GM12865 (cell line): ENCODE results near the gene CCDC34.

ENCODE experiments used
- DNase-seq: peaks from one replicate; pipeline ENCODE4 v3.0.0; 2010; ENCODE audit warnings: low read depth
- H3K4me3 ChIP-seq: 2 replicates; pipeline ENCODE4 v1.5.1; 2011; ENCODE audit warnings: mild to moderate bottlenecking, low read depth, low read length, control low read depth
- CTCF ChIP-seq: IDR thresholded peaks from 2 replicates; pipeline ENCODE4 v1.5.1; 2011; ENCODE audit warnings: low read length, control low read depth, low read depth, inconsistent platforms; ENCODE audit not compliant: insufficient read depth; ENCODE audit errors: missing control alignments

CCDC34 gene

GRCh38 chr11:27408246-27408800 lies 45.3 kb upstream of the CCDC34 start:
- H3K4me3 ChIP-seq: no peak overlapping the region
- no peak for DNase-seq
- TF ChIP-seq CTCF: no peak

- no peak overlapping the region for H3K4me3 ChIP-seq
- TF ChIP-seq CTCF: no peak
- no peak for DNase-seq
Measured at GRCh38 chr11:27406498-27407354, 43.7 kb upstream of the CCDC34 start.

- TF ChIP-seq CTCF: no peak
- no peak overlapping the region for H3K4me3 ChIP-seq
- no peak for DNase-seq
Measured at GRCh38 chr11:27405134-27405533, 42.1 kb upstream of the CCDC34 start.

- no peak overlapping the region for H3K4me3 ChIP-seq
- TF ChIP-seq CTCF: no peak
- no peak for DNase-seq
Measured at GRCh38 chr11:27404427-27404826, 41.4 kb upstream of the CCDC34 start.

GRCh38 chr11:27403195-27403594 lies 40.2 kb upstream of the CCDC34 start:
- TF ChIP-seq CTCF: no peak

GRCh38 chr11:27402450-27402849 lies 39.4 kb upstream of the CCDC34 start:
- DNase-seq: no peak
- H3K4me3 ChIP-seq: no peak overlapping the region
- TF ChIP-seq CTCF: no peak

More at GRCh38 chr11:27403195-27403594, 40.2 kb upstream of the CCDC34 start:
- no peak for DNase-seq
- H3K4me3 ChIP-seq: no peak overlapping the region
